Measurements from ENCODE around the gene FZR1.
"Not testable (repeated sequence)": the region's sequence is repeated elsewhere in the genome, so short reads cannot be mapped to it uniquely, and the experiment has no call there.

Gene FZR1

GRCh38 chr19:3524078-3524842 lies 18.1 kb downstream of the FZR1 start:
- no peak for DNase-seq (ENCODE audit: low spot score)
- TF ChIP-seq CTCF (IDR thresholded peaks at IDR 0.05; ENCODE audit: extremely low read depth, insufficient read depth, missing control alignments): no peak
- in situ Hi-C loops (cut with MboI; ENCODE audit: low pct_unique_long_range_greater_than_20kb, low sequenced_read_pairs, unreplicated experiment): no loop called here

- DNase-seq (ENCODE audit: low spot score): no peak
- no peak for TF ChIP-seq CTCF (IDR thresholded peaks at IDR 0.05; ENCODE audit: extremely low read depth, insufficient read depth, missing control alignments)
- in situ Hi-C loops (cut with MboI; ENCODE audit: low pct_unique_long_range_greater_than_20kb, low sequenced_read_pairs, unreplicated experiment): no loop called here
These were observed 18.9 kb downstream of the FZR1 start for GRCh38 chr19:3524904-3525451.

GRCh38 chr19:3526507-3527237 lies 20.6 kb downstream of the FZR1 start:
- in situ Hi-C loops (cut with MboI; ENCODE audit: low pct_unique_long_range_greater_than_20kb, low sequenced_read_pairs, unreplicated experiment): no loop called here
- no peak for DNase-seq (ENCODE audit: low spot score)
- TF ChIP-seq CTCF (IDR thresholded peaks at IDR 0.05; ENCODE audit: extremely low read depth, insufficient read depth, missing control alignments): peak; percentile 22

GRCh38 chr19:3527238-3527910 lies 21.3 kb downstream of the FZR1 start:
- in situ Hi-C loops (cut with MboI; ENCODE audit: low pct_unique_long_range_greater_than_20kb, low sequenced_read_pairs, unreplicated experiment): no loop called here
- DNase-seq (ENCODE audit: low spot score): no peak
- TF ChIP-seq CTCF (IDR thresholded peaks at IDR 0.05; ENCODE audit: extremely low read depth, insufficient read depth, missing control alignments): no peak

GRCh38 chr19:3528080-3528479 lies 22.0 kb downstream of the FZR1 start:
- in situ Hi-C loops (cut with MboI; ENCODE audit: low pct_unique_long_range_greater_than_20kb, low sequenced_read_pairs, unreplicated experiment): no loop called here
- DNase-seq (ENCODE audit: low spot score): no peak
- TF ChIP-seq CTCF (IDR thresholded peaks at IDR 0.05; ENCODE audit: extremely low read depth, insufficient read depth, missing control alignments): no peak

- no peak for TF ChIP-seq CTCF (IDR thresholded peaks at IDR 0.05; ENCODE audit: extremely low read depth, insufficient read depth, missing control alignments)
- no peak for DNase-seq (ENCODE audit: low spot score)
- in situ Hi-C loops (cut with MboI; ENCODE audit: low pct_unique_long_range_greater_than_20kb, low sequenced_read_pairs, unreplicated experiment): no loop called here
These were observed 22.6 kb downstream of the FZR1 start for GRCh38 chr19:3528539-3529211.

GRCh38 chr19:3529299-3529698 lies 23.2 kb downstream of the FZR1 start:
- not testable (repeated sequence) for DNase-seq (ENCODE audit: low spot score)

More at GRCh38 chr19:3529299-3529698, 23.2 kb downstream of the FZR1 start:
- in situ Hi-C loops (cut with MboI; ENCODE audit: low pct_unique_long_range_greater_than_20kb, low sequenced_read_pairs, unreplicated experiment): not testable (repeated sequence)
